Naive B cell (primary cell): ENCODE measurements around the gene CLDN22. TPM values are rescaled to one million over a fixed set of nuclear protein-coding genes. Genes with fewer than 3 reads are reported as not detected.

Experiments
- ATAC-seq, 2 donors: fragments of 150-1000 bp; cut with Tn5 transposase; 2 replicates each; pipeline ENCODE4 v1.10.0; 2021; ENCODE audit warnings: low read depth in 2 of 2, mild to moderate bottlenecking in 2 of 2, moderate library complexity in 2 of 2
- DNase-seq: peaks from one replicate; pipeline ENCODE4 v3.0.0; 2022
- H3K27ac Mint-ChIP-seq, 6 donors: one replicate each; pipeline ENCODE4 v1.8.0; 2020 to 2022; ENCODE audit warnings: mild to moderate bottlenecking in 6 of 6, mixed read lengths in 6 of 6, moderate library complexity in 5 of 6, inconsistent platforms in 2 of 6
- H3K27me3 Mint-ChIP-seq, 3 donors: one replicate each; pipeline ENCODE4 v1.8.0; 2021 to 2022; ENCODE audit warnings: mixed read lengths in 3 of 3, mild to moderate bottlenecking in 1 of 3
- H3K36me3 Mint-ChIP-seq, 2 donors: one replicate each; pipeline ENCODE4 v1.8.0; 2020 to 2022; ENCODE audit warnings: mixed read lengths in 2 of 2, inconsistent platforms in 1 of 2, mild to moderate bottlenecking in 1 of 2
- H3K4me1 Mint-ChIP-seq, 3 donors: one replicate each; pipeline ENCODE4 v1.8.0; 2020 to 2022; ENCODE audit warnings: mixed read lengths in 3 of 3, inconsistent platforms in 1 of 3, mild to moderate bottlenecking in 1 of 3, moderate library complexity in 1 of 3
- H3K4me3 Mint-ChIP-seq, 8 donors: one replicate each; pipeline ENCODE4 v1.8.0; 2020 to 2022; ENCODE audit warnings: mild to moderate bottlenecking in 8 of 8, mixed read lengths in 8 of 8, moderate library complexity in 8 of 8, inconsistent platforms in 2 of 8
- H3K9me3 Mint-ChIP-seq, 7 donors: one replicate each; pipeline ENCODE4 v1.8.0; 2020 to 2022; ENCODE audit warnings: mixed read lengths in 7 of 7, mild to moderate bottlenecking in 5 of 7, inconsistent platforms in 2 of 7, moderate library complexity in 1 of 7
- polyA plus RNA-seq, 6 donors: library from polyadenylated mRNA; unstranded; fragments of 300-500 nt; fragmentation: Illumina TruSeq; gene quantifications; one replicate each; pipeline ENCODE4 v1.2.3, GENCODE V29; 2021; ENCODE audit warnings: low read depth in 6 of 6

The CLDN22 gene
- polyA plus RNA-seq, 6 donors from 2014 or later = not detected

GRCh38 chr4:183272384-183272783 lies 47.7 kb downstream of the CLDN22 start:
- no peak for ATAC-seq
- H3K27me3 Mint-ChIP-seq = no peaks in the 10 kb centered on the region

GRCh38 chr4:183268556-183268955 lies 51.5 kb downstream of the CLDN22 start:
- H3K27me3 Mint-ChIP-seq = peaks cover 0 to 8% (median 3%) of the 10 kb centered on the region in 3 donors
- H3K36me3 Mint-ChIP-seq = no peaks in the 10 kb centered on the region
- no peak overlapping the region for H3K4me3 Mint-ChIP-seq
- no peaks in the 10 kb centered on the region for H3K9me3 Mint-ChIP-seq
- DNase-seq = no peak
- no peaks in the 10 kb centered on the region for H3K4me1 Mint-ChIP-seq
- ATAC-seq = no peak
- no peak overlapping the region for H3K27ac Mint-ChIP-seq

More at GRCh38 chr4:183272384-183272783, 47.7 kb downstream of the CLDN22 start:
- Mint-ChIP-seq H3K27ac (no peak overlapping the region), H3K4me3 (no peak overlapping the region), H3K4me1 (no peaks in the 10 kb centered on the region), H3K36me3 (peaks cover 0 to 7% of the 10 kb centered on the region in 2 donors), H3K9me3 (peaks cover 4 to 29% (median 19%) of the 10 kb centered on the region in 7 donors)
- no peak for DNase-seq

Other genes starting within 250 kb of the CLDN22 start
- under 1 TPM in 5 of 6 donors, not detected in 1; 0.07 to 0.88 (median 0.22) TPM for gene WWC2, start 221.0 kb downstream of the CLDN22 start, polyA plus RNA-seq
- not detected for gene CLDN24, start 2.1 kb upstream of the CLDN22 start, polyA plus RNA-seq
- gene CDKN2AIP, start 124.4 kb upstream of the CLDN22 start, polyA plus RNA-seq = 10 to 100 TPM; 16.1 to 47.1 (median 25.5) TPM
- gene ING2, start 184.8 kb upstream of the CLDN22 start, polyA plus RNA-seq = 10 to 100 TPM in 4 of 6 donors, 1 to 10 TPM in 2; 9.2 to 22.1 (median 11.9) TPM